Measurements from ENCODE around the gene SLC35F4. TPM values are rescaled to one million over a fixed set of nuclear protein-coding genes. Genes with fewer than 3 reads are reported as not detected.

SLC35F4 gene
- total RNA-seq, 2 experiments from 2014 or later: not detected

DNA sequence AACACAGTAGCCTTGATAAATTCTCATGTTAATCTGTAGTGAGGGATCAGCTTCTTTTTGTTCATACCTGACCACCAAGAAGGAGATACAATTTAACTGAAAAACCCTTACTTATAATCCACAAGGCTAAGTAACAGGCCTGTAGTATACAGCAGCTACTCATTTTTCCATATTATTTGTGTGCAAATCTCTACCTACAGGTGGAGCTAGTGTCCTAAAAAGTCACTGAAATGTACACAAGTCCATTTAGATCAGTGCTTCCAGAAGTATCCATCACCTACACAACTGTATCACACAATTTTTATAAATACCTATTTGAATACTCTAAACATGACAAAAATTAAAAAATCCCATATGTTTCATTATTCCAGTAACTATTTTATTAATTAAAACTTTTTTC is 173.2 kb downstream of the SLC35F4 start:
- DNase-seq: no peak
- no peaks in the 10 kb centered on the region for H3K4me1 Mint-ChIP-seq (ENCODE audit: low read depth)
- CTCF ChIA-PET: interaction anchor here (0.7 to 2.0 kb wide), 2 partner anchors 379 to 392 kb away, joined by 3 to 6 read pairs; no protein-coding TSS in a partner anchor
- no peak overlapping the region for H3K27ac Mint-ChIP-seq
- H3K9me3 Mint-ChIP-seq: peaks cover 3% of the 10 kb centered on the region
- H3K36me3 Mint-ChIP-seq (ENCODE audit: low read depth): no peaks in the 10 kb centered on the region
- no peaks in the 10 kb centered on the region for H3K27me3 Mint-ChIP-seq (ENCODE audit: low read depth)
- intact Hi-C loops (cut with micrococcal nuclease): loop anchor here (2.0 kb wide), 1 partner anchor 380 kb away; no protein-coding TSS in a partner anchor
- no peak overlapping the region for H3K4me3 Mint-ChIP-seq

GRCh38 chr14:57687416-57687815 is 178.5 kb downstream of the SLC35F4 start:
- no peaks in the 10 kb centered on the region for H3K9me3 Mint-ChIP-seq
- peaks cover 3% of the 10 kb centered on the region for H3K27me3 Mint-ChIP-seq (ENCODE audit: low read depth)
- H3K27ac Mint-ChIP-seq: no peak overlapping the region
- no peak overlapping the region for H3K4me3 Mint-ChIP-seq
- no peak for DNase-seq
- intact Hi-C loops (cut with micrococcal nuclease): no loop called here
- CTCF ChIA-PET: no interaction called here
- no peaks in the 10 kb centered on the region for H3K4me1 Mint-ChIP-seq (ENCODE audit: low read depth)
- H3K36me3 Mint-ChIP-seq (ENCODE audit: low read depth): no peaks in the 10 kb centered on the region

- intact Hi-C loops (cut with micrococcal nuclease): no loop called here
- Mint-ChIP-seq H3K27ac (no peak overlapping the region), H3K27me3 (ENCODE audit: low read depth) (peaks cover 3% of the 10 kb centered on the region), H3K4me3 (no peak overlapping the region), H3K36me3 (ENCODE audit: low read depth) (no peaks in the 10 kb centered on the region), H3K4me1 (ENCODE audit: low read depth) (no peaks in the 10 kb centered on the region), H3K9me3 (peaks cover 3% of the 10 kb centered on the region)
- no peak for DNase-seq
- CTCF ChIA-PET: no interaction called here
Measured at GRCh38 chr14:57686304-57686703, 179.6 kb downstream of the SLC35F4 start.

GRCh38 chr14:57671021-57671420 is 194.9 kb downstream of the SLC35F4 start:
- H3K27ac Mint-ChIP-seq: no peak overlapping the region
- peaks cover 6% of the 10 kb centered on the region for H3K27me3 Mint-ChIP-seq (ENCODE audit: low read depth)
- no peaks in the 10 kb centered on the region for H3K36me3 Mint-ChIP-seq (ENCODE audit: low read depth)
- no peak overlapping the region for H3K4me3 Mint-ChIP-seq
- CTCF ChIA-PET: interaction anchor here (0.6 to 0.7 kb wide), 2 partner anchors 61 to 306 kb away, joined by 3 read pairs; no protein-coding TSS in a partner anchor
- H3K9me3 Mint-ChIP-seq: peaks cover 4% of the 10 kb centered on the region
- DNase-seq: no peak
- intact Hi-C loops (cut with micrococcal nuclease): no loop called here
- no peaks in the 10 kb centered on the region for H3K4me1 Mint-ChIP-seq (ENCODE audit: low read depth)

DNA sequence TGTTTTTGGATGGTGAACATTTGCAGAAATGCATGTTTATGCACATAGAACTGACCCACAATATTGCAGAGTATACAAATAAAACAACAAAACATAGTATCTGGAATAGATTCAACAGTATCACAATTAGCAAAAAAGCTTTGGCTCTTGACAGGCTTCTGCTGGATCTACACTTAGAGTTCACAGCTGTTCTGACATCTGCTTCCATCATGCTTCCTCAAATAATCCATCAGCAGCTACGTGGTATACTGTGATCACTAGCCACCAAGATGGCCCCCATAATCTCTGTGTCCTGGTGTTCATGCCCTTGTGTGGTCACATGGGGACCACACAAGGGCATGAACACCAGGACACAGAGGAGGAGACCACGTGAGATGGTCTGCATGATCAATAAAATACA is 205.7 kb downstream of the SLC35F4 start:
- no peak for DNase-seq
- no peaks in the 10 kb centered on the region for H3K4me1 Mint-ChIP-seq (ENCODE audit: low read depth)
- peaks cover 5% of the 10 kb centered on the region for H3K27me3 Mint-ChIP-seq (ENCODE audit: low read depth)
- CTCF ChIA-PET: no interaction called here
- H3K27ac Mint-ChIP-seq: no peak overlapping the region
- H3K9me3 Mint-ChIP-seq: peaks cover 8% of the 10 kb centered on the region
- intact Hi-C loops (cut with micrococcal nuclease): no loop called here
- no peaks in the 10 kb centered on the region for H3K36me3 Mint-ChIP-seq (ENCODE audit: low read depth)
- no peak overlapping the region for H3K4me3 Mint-ChIP-seq

GRCh38 chr14:57659052-57659451 is 206.8 kb downstream of the SLC35F4 start:
- Mint-ChIP-seq H3K36me3 (ENCODE audit: low read depth) (no peaks in the 10 kb centered on the region), H3K27me3 (ENCODE audit: low read depth) (peaks cover 5% of the 10 kb centered on the region), H3K27ac (no peak overlapping the region), H3K4me1 (ENCODE audit: low read depth) (no peaks in the 10 kb centered on the region), H3K9me3 (peaks cover 8% of the 10 kb centered on the region), H3K4me3 (no peak overlapping the region)
- no peak for DNase-seq
- intact Hi-C loops (cut with micrococcal nuclease): no loop called here
- CTCF ChIA-PET: interaction anchor here (0.6 kb wide), 1 partner anchor 88 kb away, joined by 3 read pairs; no protein-coding TSS in a partner anchor

DNA sequence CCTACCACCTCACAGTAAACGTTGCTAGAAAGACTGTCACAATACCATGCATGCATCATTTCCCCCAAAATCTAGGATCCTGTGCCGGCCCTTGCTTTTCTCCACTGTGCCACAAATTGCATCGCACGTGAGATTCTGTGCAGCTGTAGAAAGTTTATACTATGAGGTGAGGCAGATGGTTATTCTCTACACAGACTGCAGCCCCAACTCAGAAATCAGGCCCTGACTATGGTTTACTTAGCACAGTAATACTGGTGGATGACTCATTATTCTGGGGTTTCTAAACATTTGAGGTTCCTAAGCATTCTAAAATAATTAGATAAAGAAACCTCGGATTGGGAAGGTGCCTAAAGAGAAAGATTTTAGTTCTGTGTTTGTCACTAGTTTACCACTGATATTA is 208.4 kb downstream of the SLC35F4 start:
- Mint-ChIP-seq H3K4me3 (no peak overlapping the region), H3K9me3 (peaks cover 2% of the 10 kb centered on the region), H3K27ac (no peak overlapping the region), H3K27me3 (ENCODE audit: low read depth) (peaks cover 5% of the 10 kb centered on the region), H3K36me3 (ENCODE audit: low read depth) (no peaks in the 10 kb centered on the region), H3K4me1 (ENCODE audit: low read depth) (no peaks in the 10 kb centered on the region)
- DNase-seq: no peak
- intact Hi-C loops (cut with micrococcal nuclease): no loop called here
- CTCF ChIA-PET: no interaction called here

DNA sequence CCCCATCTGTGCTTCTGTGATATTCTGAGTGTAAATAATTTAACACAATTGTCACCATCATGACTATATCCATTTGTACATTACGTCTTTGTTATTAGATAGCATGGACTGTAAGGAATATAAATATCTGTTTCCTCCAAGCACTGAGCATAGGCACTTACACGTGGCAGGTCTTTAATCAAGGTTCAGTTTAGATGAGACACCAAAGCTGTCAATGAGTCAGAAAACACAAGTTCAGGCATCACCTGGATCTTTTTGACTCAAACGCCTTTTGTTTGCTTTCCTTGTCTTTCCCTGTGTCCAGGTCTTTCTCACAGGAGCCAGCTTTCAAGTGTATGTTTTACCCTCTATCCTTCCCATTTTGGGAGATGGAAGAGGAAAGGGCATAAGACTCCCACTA is 209.0 kb downstream of the SLC35F4 start:
- CTCF ChIA-PET: interaction anchor here (0.6 kb wide), 1 partner anchor 21 kb away, joined by 3 read pairs; no protein-coding TSS in a partner anchor
- intact Hi-C loops (cut with micrococcal nuclease): no loop called here
- Mint-ChIP-seq H3K36me3 (ENCODE audit: low read depth) (no peaks in the 10 kb centered on the region), H3K4me1 (ENCODE audit: low read depth) (no peaks in the 10 kb centered on the region), H3K4me3 (no peak overlapping the region), H3K9me3 (no peaks in the 10 kb centered on the region), H3K27me3 (ENCODE audit: low read depth) (peaks cover 5% of the 10 kb centered on the region), H3K27ac (no peak overlapping the region)
- no peak for DNase-seq

DNA sequence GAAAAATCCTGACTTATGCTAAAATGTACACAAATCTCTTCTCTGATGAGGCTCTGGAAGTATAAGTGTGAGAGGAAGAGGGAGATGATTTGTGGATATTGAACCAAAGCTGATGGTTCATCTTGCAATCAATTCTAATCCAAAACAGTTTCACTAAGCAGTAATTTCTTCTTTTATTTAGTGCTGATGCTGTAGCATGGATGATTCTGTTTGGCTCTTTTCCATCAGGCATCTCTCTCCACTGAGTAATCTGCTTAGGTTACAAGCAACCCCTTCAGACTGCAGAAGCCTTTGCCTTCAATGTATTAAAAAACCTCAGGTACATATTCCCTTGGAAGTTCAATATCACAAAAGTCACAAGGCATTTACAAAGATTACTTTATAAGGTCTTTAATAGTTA is 213.1 kb downstream of the SLC35F4 start:
- CTCF ChIA-PET: no interaction called here
- Mint-ChIP-seq H3K4me1 (ENCODE audit: low read depth) (no peaks in the 10 kb centered on the region), H3K4me3 (no peak overlapping the region), H3K9me3 (no peaks in the 10 kb centered on the region), H3K27ac (no peak overlapping the region), H3K27me3 (ENCODE audit: low read depth) (peaks cover 5% of the 10 kb centered on the region), H3K36me3 (ENCODE audit: low read depth) (no peaks in the 10 kb centered on the region)
- intact Hi-C loops (cut with micrococcal nuclease): no loop called here
- no peak for DNase-seq

DNA sequence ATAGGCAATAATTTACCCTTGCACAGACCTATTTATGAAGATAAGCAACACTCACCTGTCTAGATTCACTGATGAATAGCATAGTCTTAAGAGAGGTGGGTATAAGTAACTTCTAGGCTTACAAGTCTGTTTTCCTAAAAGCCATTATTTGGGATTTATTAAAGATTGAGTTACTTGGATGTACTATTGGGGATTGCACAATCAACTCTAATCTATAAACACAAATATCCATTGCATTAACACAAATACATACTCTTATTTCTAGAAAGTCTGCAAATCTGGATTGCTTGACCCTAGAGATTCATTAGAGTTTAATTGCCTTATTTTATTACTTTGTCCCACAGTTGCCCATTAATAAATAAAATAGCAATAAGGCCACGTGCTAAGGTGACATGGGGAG is 224.1 kb downstream of the SLC35F4 start:
- H3K27ac Mint-ChIP-seq: no peak overlapping the region
- H3K4me1 Mint-ChIP-seq (ENCODE audit: low read depth): no peaks in the 10 kb centered on the region
- intact Hi-C loops (cut with micrococcal nuclease): no loop called here
- H3K36me3 Mint-ChIP-seq (ENCODE audit: low read depth): no peaks in the 10 kb centered on the region
- no peak for DNase-seq
- peaks cover 2% of the 10 kb centered on the region for H3K9me3 Mint-ChIP-seq
- CTCF ChIA-PET: interaction anchor here (0.6 to 0.7 kb wide), 2 partner anchors 97 to 430 kb away, joined by 3 read pairs; no protein-coding TSS in a partner anchor
- H3K27me3 Mint-ChIP-seq (ENCODE audit: low read depth): no peaks in the 10 kb centered on the region
- H3K4me3 Mint-ChIP-seq: no peak overlapping the region

GRCh38 chr14:57640036-57640435 is 225.9 kb downstream of the SLC35F4 start:
- Mint-ChIP-seq H3K27me3 (ENCODE audit: low read depth) (no peaks in the 10 kb centered on the region), H3K9me3 (peaks cover 2% of the 10 kb centered on the region), H3K4me1 (ENCODE audit: low read depth) (no peaks in the 10 kb centered on the region), H3K36me3 (ENCODE audit: low read depth) (no peaks in the 10 kb centered on the region), H3K27ac (no peak overlapping the region), H3K4me3 (no peak overlapping the region)
- intact Hi-C loops (cut with micrococcal nuclease): no loop called here
- CTCF ChIA-PET: no interaction called here
- no peak for DNase-seq

GRCh38 chr14:57637901-57638300 is 228.0 kb downstream of the SLC35F4 start:
- H3K4me3 Mint-ChIP-seq: no peak overlapping the region
- intact Hi-C loops (cut with micrococcal nuclease): no loop called here
- H3K36me3 Mint-ChIP-seq (ENCODE audit: low read depth): no peaks in the 10 kb centered on the region
- H3K9me3 Mint-ChIP-seq: no peaks in the 10 kb centered on the region
- H3K4me1 Mint-ChIP-seq (ENCODE audit: low read depth): no peaks in the 10 kb centered on the region
- H3K27ac Mint-ChIP-seq: no peak overlapping the region
- CTCF ChIA-PET: no interaction called here
- DNase-seq: no peak
- H3K27me3 Mint-ChIP-seq (ENCODE audit: low read depth): peaks cover 3% of the 10 kb centered on the region

DNA sequence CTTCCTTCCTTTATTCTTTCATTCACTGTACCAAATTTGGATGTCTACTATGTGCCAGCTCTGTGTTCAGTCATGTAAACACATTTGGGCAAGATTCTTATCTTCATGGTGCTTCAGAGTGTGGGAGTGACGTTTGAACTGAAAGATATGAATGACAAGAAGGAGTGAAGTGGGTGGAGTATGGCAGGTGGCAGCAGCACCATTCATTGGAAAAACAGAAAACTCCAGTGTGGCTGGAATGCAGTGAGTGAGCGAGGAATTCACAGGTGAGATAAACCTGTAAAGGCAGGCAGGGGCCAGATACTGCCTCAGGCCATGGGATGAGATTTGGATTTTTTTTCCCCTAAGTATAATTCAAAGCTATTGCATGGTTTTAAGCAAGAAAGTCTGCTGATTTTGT is 231.6 kb downstream of the SLC35F4 start:
- Mint-ChIP-seq H3K9me3 (no peaks in the 10 kb centered on the region), H3K27ac (no peak overlapping the region), H3K36me3 (ENCODE audit: low read depth) (no peaks in the 10 kb centered on the region), H3K27me3 (ENCODE audit: low read depth) (peaks cover 3% of the 10 kb centered on the region), H3K4me1 (ENCODE audit: low read depth) (no peaks in the 10 kb centered on the region), H3K4me3 (no peak overlapping the region)
- DNase-seq: no peak
- CTCF ChIA-PET: no interaction called here
- intact Hi-C loops (cut with micrococcal nuclease): no loop called here
